Keratinocyte (primary cell): ENCODE results near the gene C4orf50. TPM values are rescaled to one million over a fixed set of nuclear protein-coding genes. Genes with fewer than 3 reads are reported as not detected.

Source experiments
- DNase-seq: peaks from one replicate; pipeline ENCODE4 v3.0.0-alpha.2; 2011; ENCODE audit warnings: low read depth, missing footprints, low spot score
- FAIRE-seq: peaks from 2 replicates; lab custom pipeline; 2011; peaks lifted over from hg19 to GRCh38; lab: Jason Lieb, UNC
- H2AFZ ChIP-seq: 2 replicates; pipeline ENCODE4 v1.6.0; 2012; ENCODE audit warnings: low read length, control low read depth, inconsistent platforms; ENCODE audit not compliant: control insufficient read depth
- H3K27ac ChIP-seq: 2 replicates; pipeline ENCODE4 v1.5.1; 2011; ENCODE audit warnings: low read length; ENCODE audit not compliant: control insufficient read depth, insufficient read depth
- H3K27me3 ChIP-seq: 3 replicates; pipeline ENCODE4 v1.6.0; 2011; ENCODE audit warnings: low read length; ENCODE audit not compliant: control insufficient read depth, insufficient read depth; ENCODE audit errors: extremely low read depth
- H3K36me3 ChIP-seq, 2 experiments: 2 replicates in 1 of 2; 3 replicates in 1 of 2; pipeline ENCODE4 v1.5.1; 2011; ENCODE audit warnings: low read length in 2 of 2, mild to moderate bottlenecking in 1 of 2; ENCODE audit not compliant: control insufficient read depth in 2 of 2, insufficient read depth in 2 of 2; ENCODE audit errors: extremely low read depth in 1 of 2
- H3K4me1 ChIP-seq: 3 replicates; pipeline ENCODE4 v1.5.1; 2011; ENCODE audit warnings: low read length; ENCODE audit not compliant: control insufficient read depth, insufficient read depth; ENCODE audit errors: extremely low read depth
- H3K4me2 ChIP-seq: 3 replicates; pipeline ENCODE4 v1.6.0; 2011; ENCODE audit warnings: low read depth, low read length; ENCODE audit not compliant: control insufficient read depth, insufficient read depth; ENCODE audit errors: extremely low read depth
- H3K4me3 ChIP-seq, 3 experiments: fragments of 200-600 bp in 1 of 3; sonication (generic) in 1 of 3; 2 replicates in 2 of 3; 3 replicates in 1 of 3; pipeline ENCODE4 v1.5.1; 2011 to 2016; ENCODE audit warnings: low read length in 3 of 3, mild to moderate bottlenecking in 3 of 3, control low read depth in 2 of 3, inconsistent platforms in 1 of 3, low read depth in 1 of 3, mixed read lengths in 1 of 3, mixed run types in 1 of 3, moderate library complexity in 1 of 3; ENCODE audit not compliant: control insufficient read depth in 2 of 3, insufficient read depth in 2 of 3; ENCODE audit errors: extremely low read depth in 1 of 3
- H3K79me2 ChIP-seq: 2 replicates; pipeline ENCODE4 v1.6.0; 2012; ENCODE audit warnings: low read length; ENCODE audit not compliant: control insufficient read depth, insufficient read depth
- H3K9ac ChIP-seq: 3 replicates; pipeline ENCODE4 v1.6.0; 2011; ENCODE audit warnings: low read length; ENCODE audit not compliant: control insufficient read depth, insufficient read depth; ENCODE audit errors: extremely low read depth
- H3K9me1 ChIP-seq: 3 replicates; pipeline ENCODE4 v1.6.0; 2011; ENCODE audit warnings: low read length; ENCODE audit not compliant: control insufficient read depth, insufficient read depth; ENCODE audit errors: extremely low read depth
- H3K9me3 ChIP-seq: 2 replicates; pipeline ENCODE4 v1.5.1; 2012; ENCODE audit warnings: low read depth, low read length; ENCODE audit not compliant: control insufficient read depth
- H4K20me1 ChIP-seq: 3 replicates; pipeline ENCODE4 v1.6.0; 2011; ENCODE audit warnings: low read length; ENCODE audit not compliant: control insufficient read depth, insufficient read depth; ENCODE audit errors: extremely low read depth
- CTCF ChIP-seq, 3 experiments: IDR thresholded peaks in 1 of 3; conservative IDR thresholded peaks in 1 of 3; optimal IDR thresholded peaks in 1 of 3; 2 replicates in 2 of 3; 3 replicates in 1 of 3; pipeline versions ENCODE3 to v1.5.1; 2011; ENCODE audit warnings: low read length in 3 of 3, mild to moderate bottlenecking in 3 of 3, moderate library complexity in 2 of 3, control low read depth in 1 of 3, inconsistent platforms in 1 of 3; ENCODE audit not compliant: insufficient read depth in 2 of 3; ENCODE audit errors: extremely low read depth in 1 of 3
- EZH2 ChIP-seq: IDR thresholded peaks from one replicate; pipeline ENCODE4 v1.6.1; 2012; ENCODE audit warnings: inconsistent platforms, mild to moderate bottlenecking, low read length, moderate library complexity
- dilution Hi-C: fragments of 300-500 bp; cut with MboI; formaldehyde crosslinking; loops from one replicate; pipeline ENCODE4 v1.7.0; 2020; ENCODE audit warnings: low sequenced_read_pairs; ENCODE audit not compliant: extremely low pct_ligation_motif_present
- polyA plus RNA-seq, 5 experiments: library from polyadenylated mRNA; depleted of rRNA in 3 of 5; stranded (reverse) in 3 of 5; stranded (forward) in 1 of 5; unstranded in 1 of 5; fragments of >200 nt; gene quantifications; 1 replicate in 1 of 5; 2 replicates in 3 of 5; 3 replicates in 1 of 5; pipeline versions ENCODE4 v1.2.1 to v1.2.3, GENCODE V29; 2011 to 2012; ENCODE audit warnings: missing spikeins in 2 of 5, low read depth in 1 of 5, low replicate concordance in 1 of 5

C4orf50 gene
- polyA plus RNA-seq, 1 donor (not counting 4 experiments of a cell fraction or from before 2014, with no cell fraction given) = not detected

- Histone ChIP-seq H3K9ac (no peak overlapping the region), H3K27me3 (no peaks in the 10 kb centered on the region), H3K9me1 (no peaks in the 10 kb centered on the region), H3K36me3 (no peaks in the 10 kb centered on the region), H4K20me1 (no peaks in the 10 kb centered on the region), H3K79me2 (no peaks in the 10 kb centered on the region), H3K27ac (no peak overlapping the region), H3K4me1 (no peaks in the 10 kb centered on the region), H3K9me3 (no peaks in the 10 kb centered on the region), H3K4me2 (no peak overlapping the region), H3K4me3 (no peak overlapping the region), H2AFZ (no peak overlapping the region)
- DNase-seq (no peak), FAIRE-seq (no peak)
- TF ChIP-seq EZH2 (no peak), CTCF (optimal IDR thresholded peaks at IDR 0.05 in 1 of 3, IDR thresholded peaks at IDR 0.05 in 1 of 3, conservative IDR thresholded peaks at IDR 0.05 in 1 of 3; ENCODE audit: extremely low read depth in 1 of 3, insufficient read depth in 2 of 3, low read length in 3 of 3) (no peak)
- dilution Hi-C loops = no loop called here
Observed at GRCh38 chr4:5945936-5946335, 72.3 kb downstream of the C4orf50 start.

GRCh38 chr4:5945171-5945570 is 73.1 kb downstream of the C4orf50 start:
- Histone ChIP-seq H2AFZ (no peak overlapping the region), H3K9me3 (no peaks in the 10 kb centered on the region), H3K9me1 (no peaks in the 10 kb centered on the region), H3K27me3 (no peaks in the 10 kb centered on the region), H4K20me1 (no peaks in the 10 kb centered on the region), H3K79me2 (no peaks in the 10 kb centered on the region), H3K9ac (no peak overlapping the region), H3K4me1 (no peaks in the 10 kb centered on the region), H3K4me2 (no peak overlapping the region), H3K4me3 (no peak overlapping the region), H3K27ac (no peak overlapping the region), H3K36me3 (no peaks in the 10 kb centered on the region)
- dilution Hi-C loops = no loop called here
- FAIRE-seq (no peak), DNase-seq (no peak)
- no peak for TF ChIP-seq EZH2
- no peak for TF ChIP-seq CTCF (optimal IDR thresholded peaks at IDR 0.05 in 1 of 3, IDR thresholded peaks at IDR 0.05 in 1 of 3, conservative IDR thresholded peaks at IDR 0.05 in 1 of 3; ENCODE audit: extremely low read depth in 1 of 3, insufficient read depth in 2 of 3, low read length in 3 of 3)
